ENCODE measurements around the gene CROCC2.

CROCC2 gene

GRCh38 chr2:240927390-240927781, 21.2 kb downstream of the CROCC2 start:
- Histone ChIP-seq H3K9ac (ENCODE audit: low read length) (no peak overlapping the region), H3K27me3 (ENCODE audit: low read length) (no peaks in the 10 kb centered on the region), H3K79me2 (ENCODE audit: insufficient read depth, low read length) (no peaks in the 10 kb centered on the region), H3K4me2 (ENCODE audit: low read depth, low read length, poor library complexity, severe bottlenecking) (no peak overlapping the region), H3K36me3 (ENCODE audit: low read length) (no peaks in the 10 kb centered on the region), H3K9me3 (ENCODE audit: insufficient read depth, low read length) (no peaks in the 10 kb centered on the region), H3F3A (ENCODE audit: insufficient read depth) (no peaks in the 10 kb centered on the region), H2AFZ (ENCODE audit: low read depth, low read length, severe bottlenecking) (no peak overlapping the region), H4K20me1 (ENCODE audit: low read depth, low read length) (no peaks in the 10 kb centered on the region), H3K4me3 (ENCODE audit: insufficient read depth, low read length, poor library complexity, severe bottlenecking) (no peak overlapping the region), H3K27ac (ENCODE audit: low read depth, low read length) (no peak overlapping the region), H3K9me2 (replicated peaks; ENCODE audit: insufficient read depth, low read length) (no peaks in the 10 kb centered on the region)
- TF ChIP-seq CTCF (IDR thresholded peaks at IDR 0.05; ENCODE audit: insufficient read depth, low read length, poor library complexity, severe bottlenecking) (no peak), EZH2phosphoT487 (conservative IDR thresholded peaks at IDR 0.05; ENCODE audit: low read length) (no peak)

- Histone ChIP-seq H3K27me3 (ENCODE audit: low read length) (no peaks in the 10 kb centered on the region), H3K9ac (ENCODE audit: low read length) (no peak overlapping the region), H3K36me3 (ENCODE audit: low read length) (no peaks in the 10 kb centered on the region), H3K9me3 (ENCODE audit: insufficient read depth, low read length) (no peaks in the 10 kb centered on the region), H4K20me1 (ENCODE audit: low read depth, low read length) (no peaks in the 10 kb centered on the region), H2AFZ (ENCODE audit: low read depth, low read length, severe bottlenecking) (no peak overlapping the region), H3K9me2 (replicated peaks; ENCODE audit: insufficient read depth, low read length) (no peaks in the 10 kb centered on the region), H3K79me2 (ENCODE audit: insufficient read depth, low read length) (no peaks in the 10 kb centered on the region), H3F3A (ENCODE audit: insufficient read depth) (no peaks in the 10 kb centered on the region), H3K27ac (ENCODE audit: low read depth, low read length) (no peak overlapping the region), H3K4me2 (ENCODE audit: low read depth, low read length, poor library complexity, severe bottlenecking) (no peak overlapping the region), H3K4me3 (ENCODE audit: insufficient read depth, low read length, poor library complexity, severe bottlenecking) (no peak overlapping the region)
- TF ChIP-seq CTCF (IDR thresholded peaks at IDR 0.05; ENCODE audit: insufficient read depth, low read length, poor library complexity, severe bottlenecking) (no peak), EZH2phosphoT487 (conservative IDR thresholded peaks at IDR 0.05; ENCODE audit: low read length) (no peak)
Observed at GRCh38 chr2:240928476-240929363, 22.6 kb downstream of the CROCC2 start.

GRCh38 chr2:240929364-240930095, 23.4 kb downstream of the CROCC2 start:
- no peaks in the 10 kb centered on the region for H3K9me3 ChIP-seq (ENCODE audit: insufficient read depth, low read length)
- H3K27me3 ChIP-seq (ENCODE audit: low read length): no peaks in the 10 kb centered on the region
- H4K20me1 ChIP-seq (ENCODE audit: low read depth, low read length): no peaks in the 10 kb centered on the region
- no peak overlapping the region for H3K4me3 ChIP-seq (ENCODE audit: insufficient read depth, low read length, poor library complexity, severe bottlenecking)
- no peaks in the 10 kb centered on the region for H3K9me2 ChIP-seq (replicated peaks; ENCODE audit: insufficient read depth, low read length)
- no peak for TF ChIP-seq CTCF (IDR thresholded peaks at IDR 0.05; ENCODE audit: insufficient read depth, low read length, poor library complexity, severe bottlenecking)
- no peak for TF ChIP-seq EZH2phosphoT487 (conservative IDR thresholded peaks at IDR 0.05; ENCODE audit: low read length)
- H3K27ac ChIP-seq (ENCODE audit: low read depth, low read length): no peak overlapping the region
- no peak overlapping the region for H3K9ac ChIP-seq (ENCODE audit: low read length)
- no peaks in the 10 kb centered on the region for H3K79me2 ChIP-seq (ENCODE audit: insufficient read depth, low read length)
- H3F3A ChIP-seq (ENCODE audit: insufficient read depth): no peaks in the 10 kb centered on the region
- H3K4me2 ChIP-seq (ENCODE audit: low read depth, low read length, poor library complexity, severe bottlenecking): no peak overlapping the region
- H3K36me3 ChIP-seq (ENCODE audit: low read length): no peaks in the 10 kb centered on the region
- no peak overlapping the region for H2AFZ ChIP-seq (ENCODE audit: low read depth, low read length, severe bottlenecking)
